HCT116 (cell line): ENCODE data around the gene NUP188.

Experiments used
- ATF3 ChIP-seq: IDR thresholded peaks from 2 replicates; pipeline ENCODE4 v1.6.1; 2012
- CTCF ChIP-seq, 3 experiments: fragments of 200-600 bp in 1 of 3; sonication (generic) in 1 of 3; IDR thresholded peaks in 2 of 3; conservative IDR thresholded peaks in 1 of 3; 2 replicates each; pipeline ENCODE4 v1.5.1; 2012 to 2017; ENCODE audit warnings: low read depth in 2 of 3, low read length in 2 of 3, antibody characterized with exemption in 1 of 3, borderline replicate concordance in 1 of 3, control low read depth in 1 of 3, mild to moderate bottlenecking in 1 of 3, mixed read lengths in 1 of 3, mixed run types in 1 of 3, moderate library complexity in 1 of 3; ENCODE audit not compliant: insufficient read depth in 1 of 3
- EZH2 ChIP-seq: fragments of 200-600 bp; sonication (generic); IDR thresholded peaks from 2 replicates; pipeline ENCODE4 v1.6.1; 2017; ENCODE audit warnings: antibody characterized with exemption, mixed run types
- JUND ChIP-seq: IDR thresholded peaks from 2 replicates; pipeline ENCODE4 v1.6.1; 2012
- MAX ChIP-seq: IDR thresholded peaks from 2 replicates; pipeline ENCODE4 v1.6.1; 2012
- POLR2A ChIP-seq: IDR thresholded peaks from 2 replicates; pipeline ENCODE4 v1.7.0; 2011; ENCODE audit warnings: borderline replicate concordance; ENCODE audit not compliant: insufficient read depth, insufficient read length; ENCODE audit errors: extremely low read depth
- POLR2AphosphoS5 ChIP-seq: IDR thresholded peaks from 2 replicates; pipeline ENCODE4 v1.6.1; 2011; ENCODE audit warnings: mild to moderate bottlenecking, low read depth, low read length, moderate library complexity
- SP1 ChIP-seq: IDR thresholded peaks from 2 replicates; pipeline ENCODE4 v1.6.1; 2012; ENCODE audit warnings: low read depth
- SRF ChIP-seq: IDR thresholded peaks from 2 replicates; pipeline ENCODE4 v1.6.1; 2012; ENCODE audit warnings: low read depth
- ZNF274 ChIP-seq: fragments of 200-500 bp; sonication (Bioruptor generic); IDR thresholded peaks from 2 replicates; pipeline ENCODE4 v1.6.1; 2014; ENCODE audit warnings: mild to moderate bottlenecking, low read depth, low read length, inconsistent platforms

GRCh38 chr9:129027224-129027684 is 79.8 kb downstream of the NUP188 start:
- TF ChIP-seq ZNF274 (no peak), CTCF (IDR thresholded peaks at IDR 0.05 in 2 of 3, conservative IDR thresholded peaks at IDR 0.05 in 1 of 3; ENCODE audit: borderline replicate concordance in 1 of 3, insufficient read depth in 1 of 3, low read depth in 2 of 3, low read length in 2 of 3) (no peak), EZH2 (no peak), SP1 (no peak), SRF (no peak), POLR2A (no peak), JUND (no peak), POLR2AphosphoS5 (no peak), MAX (no peak), ATF3 (no peak)
